Dermis blood vessel endothelial cell (primary cell): ENCODE data around the gene OCIAD2. TPM values are rescaled to one million over a fixed set of nuclear protein-coding genes. Genes with fewer than 3 reads are reported as not detected.
"Not testable (repeated sequence)": the region's sequence is repeated elsewhere in the genome, so short reads cannot be mapped to it uniquely, and the experiment has no call there.

ENCODE experiments used
- DNase-seq: peaks from one replicate; pipeline ENCODE4 v3.0.0; 2010
- total RNA-seq: library from RNA; depleted of rRNA; stranded (reverse); fragments of >200 nt; gene quantifications from 2 replicates; pipeline ENCODE4 v1.2.3, GENCODE V29; 2014

OCIAD2 gene
- total RNA-seq, 1 donor from 2014 or later: 43.1 TPM

GRCh38 chr4:48851651-48852050 lies 54.9 kb downstream of the OCIAD2 start:
- DNase-seq: no peak

- not testable (repeated sequence) for DNase-seq
Observed at GRCh38 chr4:48848799-48849198, 57.8 kb downstream of the OCIAD2 start.

GRCh38 chr4:48844843-48845242 lies 61.7 kb downstream of the OCIAD2 start:
- DNase-seq: no peak

- peak; percentile 29 for DNase-seq
Observed at GRCh38 chr4:48841045-48841827, 65.3 kb downstream of the OCIAD2 start.

GRCh38 chr4:48836658-48837057 lies 69.9 kb downstream of the OCIAD2 start:
- DNase-seq: no peak

Other genes starting within 250 kb of the OCIAD2 start
- gene FRYL, start 126.5 kb downstream of the OCIAD2 start, total RNA-seq: 133 and 145 TPM in 2 replicates
- 78.3 and 91.2 TPM in 2 replicates for gene OCIAD1, start 75.7 kb downstream of the OCIAD2 start, total RNA-seq
- not detected in 2 replicates for gene CWH43, start 79.5 kb upstream of the OCIAD2 start, total RNA-seq